ENCODE results near the gene PIP4P1. TPM values are rescaled to one million over a fixed set of nuclear protein-coding genes. Genes with fewer than 3 reads are reported as not detected.

PIP4P1 gene
- total and polyA plus RNA-seq, 4 experiments from 2014 or later, result 32.4 to 78.1 (median 61.0) TPM

DNA sequence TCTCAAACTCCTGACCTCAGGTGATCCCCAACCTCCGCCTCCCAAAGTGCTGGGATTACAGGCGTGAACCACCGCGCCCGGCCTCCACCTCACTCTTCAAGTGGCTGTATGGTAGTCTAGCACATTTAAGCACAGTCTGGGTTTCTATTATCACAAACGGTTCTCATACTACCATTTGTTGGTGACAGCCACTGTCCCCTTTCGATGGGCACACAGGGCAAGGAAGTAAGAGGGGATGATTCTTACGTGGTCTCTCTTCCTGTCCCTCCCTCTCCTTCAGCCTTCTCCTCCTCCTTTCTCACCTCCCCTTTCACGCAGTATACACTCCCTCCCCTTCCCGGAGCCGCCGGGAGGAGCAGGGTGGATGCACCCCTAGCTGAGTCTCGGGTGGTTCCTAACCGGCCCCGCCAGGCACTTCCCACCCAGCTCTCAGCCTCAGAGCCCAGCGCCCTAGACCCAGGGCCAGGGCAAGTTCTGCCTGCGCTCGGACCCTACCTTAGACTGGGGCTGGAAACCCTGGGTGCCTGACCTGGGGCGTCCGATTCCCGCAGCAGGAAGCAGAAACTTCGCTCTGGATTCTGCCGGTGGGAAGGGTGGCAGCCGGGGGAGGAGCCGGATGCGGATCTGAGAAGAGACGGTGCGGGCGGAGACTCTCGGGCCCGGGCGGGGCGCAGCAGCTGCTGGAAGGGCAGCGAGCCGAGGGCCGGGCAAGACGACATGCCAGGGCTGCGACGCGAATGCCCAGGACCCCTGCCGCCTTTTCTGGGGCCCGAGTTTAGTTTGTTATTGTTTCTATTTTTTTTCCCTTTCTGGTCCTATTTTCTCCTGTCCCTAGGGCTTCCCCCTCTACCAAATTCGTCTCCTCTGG is 48.1 kb downstream of the PIP4P1 start, which contains the start of gene TEP1:
TEP1 (minus strand) TSS at position 626 of the 868 bp plus-strand sequence. CDS start 5,062 bp downstream, outside the sequence.
- no peaks in the 10 kb centered on the region for H3K27me3 ChIP-seq (ENCODE audit: insufficient read depth, low read length)
- Mint-ChIP-seq H3K4me1 (peaks cover 32 to 53% (median 42%) of the 10 kb centered on the region in 4 donors), H3K27me3 (no peaks in the 10 kb centered on the region), H3K27ac (peak within 1 kb of the TSS; percentile 91 to 99 (median 96)), H3K9me3 (no peaks in the 10 kb centered on the region), H3K36me3 (peaks cover 2 to 16% of the 10 kb centered on the region in 2 donors), H3K4me3 (peak within 1 kb of the TSS; percentile 92 to 100 (median 99))
- peak; percentile 56 to 75 (median 65) for DNase-seq
- H3K36me3 ChIP-seq (ENCODE audit: insufficient read depth, low read length), result peaks cover 3% of the 10 kb centered on the region
- ChIA-PET POLR2A (ENCODE audit: partially characterized antibody) (interaction anchor here (0.8 to 4.4 kb wide), 20 partner anchors 8 to 270 kb away, joined by 3 to 34 read pairs (median 4); partner anchors contain the start of genes APEX1, CCNB1IP1, OSGEP and PARP2), CTCF (ENCODE audit: partially characterized antibody) (interaction anchor here (0.6 to 3.9 kb wide), 15 partner anchors 9 to 277 kb away, joined by 3 to 68 read pairs (median 12); partner anchors contain the start of genes APEX1, PARP2 and PIP4P1)
- peak within 1 kb of the TSS; percentile 85 for H3K27ac ChIP-seq (ENCODE audit: low read depth, low read length)
- H3K9me3 ChIP-seq (ENCODE audit: control insufficient read depth in 1 of 2, low read length in 2 of 2), result no peaks in the 10 kb centered on the region
- intact Hi-C loops (cut with micrococcal nuclease), result loop anchor here (1.0 kb wide), 3 partner anchors 42 to 269 kb away; partner anchors contain the start of genes APEX1 and PARP2
- H3K4me1 ChIP-seq (ENCODE audit: insufficient read depth, low read length), result peaks cover 38% of the 10 kb centered on the region
- H3K4me3 ChIP-seq (ENCODE audit: low read length in 2 of 2), result peak within 1 kb of the TSS; percentile 73 to 79

DNA sequence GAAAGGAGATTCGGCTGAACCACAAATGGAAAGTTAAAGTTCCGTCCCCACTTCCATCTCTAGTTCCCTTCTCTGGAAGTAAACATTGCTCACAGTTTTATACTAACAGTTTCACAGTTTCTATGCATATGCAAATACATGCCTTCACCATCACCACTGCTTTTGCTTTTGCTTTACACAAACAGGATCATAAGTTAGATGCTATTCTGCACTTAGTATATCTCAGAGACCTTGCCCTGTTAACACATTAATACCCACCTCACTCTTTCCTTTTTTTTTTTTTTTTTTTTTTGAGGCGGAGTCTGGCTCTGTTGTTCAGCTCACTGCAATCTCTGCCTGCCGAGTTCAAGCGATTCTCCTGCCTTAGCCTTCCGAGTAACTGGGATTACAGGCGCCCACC is 48.8 kb downstream of the PIP4P1 start:
- Histone ChIP-seq H3K4me1 (ENCODE audit: insufficient read depth, low read length) (peaks cover 38% of the 10 kb centered on the region), H3K9me3 (ENCODE audit: control insufficient read depth in 1 of 2, low read length in 2 of 2) (no peaks in the 10 kb centered on the region), H3K27me3 (ENCODE audit: insufficient read depth, low read length) (no peaks in the 10 kb centered on the region), H3K27ac (ENCODE audit: low read depth, low read length) (peak overlapping the region; percentile 85), H3K4me3 (ENCODE audit: low read length in 2 of 2) (peak overlapping the region in 1 of 2 donors; percentile 79), H3K36me3 (ENCODE audit: insufficient read depth, low read length) (peaks cover 10% of the 10 kb centered on the region)
- ChIA-PET POLR2A (ENCODE audit: partially characterized antibody) (interaction anchor here (0.8 to 4.4 kb wide), 10 partner anchors 7 to 269 kb away, joined by 3 to 34 read pairs (median 8); partner anchors contain the start of genes APEX1, OSGEP, PARP2 and PIP4P1), CTCF (ENCODE audit: partially characterized antibody) (interaction anchor here (0.6 to 3.9 kb wide), 4 partner anchors 41 to 197 kb away, joined by 4 to 68 read pairs (median 28); no protein-coding TSS in a partner anchor)
- peaks cover 9 to 23% of the 10 kb centered on the region in 2 donors for H3K36me3 Mint-ChIP-seq
- DNase-seq, result peak in 3 of 5 donors; percentile 33 to 44 (median 34)
- H3K4me3 Mint-ChIP-seq, result peak overlapping the region; percentile 92 to 100 (median 99)
- no peaks in the 10 kb centered on the region for H3K9me3 Mint-ChIP-seq
- intact Hi-C loops (cut with micrococcal nuclease), result no loop called here
- peaks cover 35 to 59% (median 42%) of the 10 kb centered on the region in 4 donors for H3K4me1 Mint-ChIP-seq
- peak overlapping the region; percentile 91 to 99 (median 96) for H3K27ac Mint-ChIP-seq
- H3K27me3 Mint-ChIP-seq, result no peaks in the 10 kb centered on the region

DNA sequence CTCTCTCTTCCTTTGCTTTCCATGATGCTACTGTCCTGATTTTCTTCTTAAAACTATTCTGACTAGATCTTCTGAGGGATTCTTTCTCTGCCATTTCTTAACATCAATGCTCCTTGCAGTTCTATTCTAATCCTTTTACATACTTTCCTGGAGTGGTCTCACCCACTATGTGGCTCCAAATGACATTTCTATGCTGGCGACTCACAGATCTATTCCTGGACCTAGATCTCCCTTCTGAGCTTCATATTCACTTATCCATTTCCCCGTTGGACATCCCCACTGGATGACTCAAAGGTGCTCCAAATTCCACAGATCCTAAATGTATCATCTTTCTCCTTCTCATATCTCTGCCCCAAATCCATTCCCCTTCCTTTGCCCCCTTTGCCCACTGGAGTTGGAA is 52.0 kb downstream of the PIP4P1 start:
- Histone ChIP-seq H3K27ac (ENCODE audit: low read depth, low read length) (no peak overlapping the region), H3K4me3 (ENCODE audit: low read length in 2 of 2) (no peak overlapping the region), H3K9me3 (ENCODE audit: control insufficient read depth in 1 of 2, low read length in 2 of 2) (no peaks in the 10 kb centered on the region), H3K36me3 (ENCODE audit: insufficient read depth, low read length) (peaks cover 31% of the 10 kb centered on the region), H3K27me3 (ENCODE audit: insufficient read depth, low read length) (no peaks in the 10 kb centered on the region), H3K4me1 (ENCODE audit: insufficient read depth, low read length) (peaks cover 34% of the 10 kb centered on the region)
- H3K4me3 Mint-ChIP-seq, result no peak overlapping the region
- peak overlapping the region in 4 of 7 donors; percentile 1 to 72 (median 37) for H3K27ac Mint-ChIP-seq
- peaks cover 43 to 63% (median 51%) of the 10 kb centered on the region in 4 donors for H3K4me1 Mint-ChIP-seq
- no peaks in the 10 kb centered on the region for H3K27me3 Mint-ChIP-seq
- DNase-seq, result no peak
- no peaks in the 10 kb centered on the region for H3K9me3 Mint-ChIP-seq
- ChIA-PET CTCF (ENCODE audit: partially characterized antibody) (no interaction called here), POLR2A (ENCODE audit: partially characterized antibody) (no interaction called here)
- peaks cover 32 to 52% of the 10 kb centered on the region in 2 donors for H3K36me3 Mint-ChIP-seq
- intact Hi-C loops (cut with micrococcal nuclease), result no loop called here

Other genes starting within 250 kb of the PIP4P1 start
- not detected for gene OR11H6, start 237.7 kb downstream of the PIP4P1 start, total RNA-seq
- gene OR11H6, start 237.7 kb downstream of the PIP4P1 start, polyA plus RNA-seq, result not detected
- gene OR11H7, start 232.5 kb downstream of the PIP4P1 start, total RNA-seq, result not detected
- gene OR11H7, start 232.5 kb downstream of the PIP4P1 start, polyA plus RNA-seq, result not detected
- gene OR11H4, start 222.1 kb downstream of the PIP4P1 start, total RNA-seq, result not detected
- not detected for gene OR11H4, start 222.1 kb downstream of the PIP4P1 start, polyA plus RNA-seq
- gene TTC5, start 155.5 kb downstream of the PIP4P1 start, total RNA-seq, result 10 to 100 TPM; 26.0 to 26.1 TPM
- gene TTC5, start 155.5 kb downstream of the PIP4P1 start, polyA plus RNA-seq, result 10 to 100 TPM; 23.8 to 26.1 TPM
- 10 to 100 TPM; 21.2 to 24.3 TPM for gene CCNB1IP1, start 128.2 kb downstream of the PIP4P1 start, total RNA-seq
- 10 to 100 TPM; 10.6 to 11.5 TPM for gene CCNB1IP1, start 128.2 kb downstream of the PIP4P1 start, polyA plus RNA-seq
- gene PARP2, start 117.8 kb downstream of the PIP4P1 start, total RNA-seq, result 10 to 100 TPM; 20.3 to 25.0 TPM
- 10 to 100 TPM; 13.1 to 13.6 TPM for gene PARP2, start 117.8 kb downstream of the PIP4P1 start, polyA plus RNA-seq
- gene TEP1, start 47.9 kb downstream of the PIP4P1 start, total RNA-seq, result 10 to 100 TPM; 66.7 to 67.3 TPM
- 1 to 10 TPM in 1 of 2 donors, not detected in 1; 6.8 TPM for gene TEP1, start 47.9 kb downstream of the PIP4P1 start, polyA plus RNA-seq
- under 1 TPM; 0.14 to 0.15 TPM for gene KLHL33, start 25.3 kb downstream of the PIP4P1 start, total RNA-seq
- not detected for gene KLHL33, start 25.3 kb downstream of the PIP4P1 start, polyA plus RNA-seq
- 10 to 100 TPM; 72.3 to 75.9 TPM for gene OSGEP, start 6.6 kb downstream of the PIP4P1 start, total RNA-seq
- 10 to 100 TPM; 39.3 to 41.8 TPM for gene OSGEP, start 6.6 kb downstream of the PIP4P1 start, polyA plus RNA-seq
- 100 to 1,000 TPM; 102 to 105 TPM for gene APEX1, start 6.2 kb downstream of the PIP4P1 start, total RNA-seq
- 100 to 1,000 TPM; 138 to 144 TPM for gene APEX1, start 6.2 kb downstream of the PIP4P1 start, polyA plus RNA-seq
- gene PNP, start 8.0 kb upstream of the PIP4P1 start, total RNA-seq, result 100 to 1,000 TPM; 106 to 108 TPM
- gene PNP, start 8.0 kb upstream of the PIP4P1 start, polyA plus RNA-seq, result 100 to 1,000 TPM in 1 of 2 donors, 10 to 100 TPM in 1; 53.8 to 101 TPM
- 1 to 10 TPM; 1.2 to 1.4 TPM for gene RNASE10, start 44.1 kb upstream of the PIP4P1 start, total RNA-seq
- gene RNASE10, start 44.1 kb upstream of the PIP4P1 start, polyA plus RNA-seq, result not detected
- not detected for gene RNASE9, start 99.6 kb upstream of the PIP4P1 start, total RNA-seq
- gene RNASE9, start 99.6 kb upstream of the PIP4P1 start, polyA plus RNA-seq, result not detected
- gene RNASE11, start 126.6 kb upstream of the PIP4P1 start, total RNA-seq, result not detected
- not detected for gene RNASE11, start 126.6 kb upstream of the PIP4P1 start, polyA plus RNA-seq
- not detected for gene RNASE12, start 129.9 kb upstream of the PIP4P1 start, total RNA-seq
- not detected for gene RNASE12, start 129.9 kb upstream of the PIP4P1 start, polyA plus RNA-seq
- not detected for gene OR6S1, start 180.3 kb upstream of the PIP4P1 start, total RNA-seq
- gene OR6S1, start 180.3 kb upstream of the PIP4P1 start, polyA plus RNA-seq, result not detected
- gene RNASE4, start 223.1 kb upstream of the PIP4P1 start, total RNA-seq, result 1 to 10 TPM; 2.1 to 2.6 TPM
- gene RNASE4, start 223.1 kb upstream of the PIP4P1 start, polyA plus RNA-seq, result 1 to 10 TPM; 1.6 to 2.5 TPM
- gene ANG, start 227.3 kb upstream of the PIP4P1 start, total RNA-seq, result 1 to 10 TPM; 1.1 to 1.3 TPM
- 1 to 10 TPM; 1.4 to 2.8 TPM for gene ANG, start 227.3 kb upstream of the PIP4P1 start, polyA plus RNA-seq